ENCODE results near the gene GAPDHS. TPM values are rescaled to one million over a fixed set of nuclear protein-coding genes. Genes with fewer than 3 reads are reported as not detected.
A peak's percentile ranks its signal among the peaks of the same experiment; 100 is the strongest.

Gene GAPDHS
- total and polyA plus RNA-seq, 2 of the 13 experiments (the other 11 are each of a cell fraction or from before 2014, with no cell fraction given), result not detected

DNA sequence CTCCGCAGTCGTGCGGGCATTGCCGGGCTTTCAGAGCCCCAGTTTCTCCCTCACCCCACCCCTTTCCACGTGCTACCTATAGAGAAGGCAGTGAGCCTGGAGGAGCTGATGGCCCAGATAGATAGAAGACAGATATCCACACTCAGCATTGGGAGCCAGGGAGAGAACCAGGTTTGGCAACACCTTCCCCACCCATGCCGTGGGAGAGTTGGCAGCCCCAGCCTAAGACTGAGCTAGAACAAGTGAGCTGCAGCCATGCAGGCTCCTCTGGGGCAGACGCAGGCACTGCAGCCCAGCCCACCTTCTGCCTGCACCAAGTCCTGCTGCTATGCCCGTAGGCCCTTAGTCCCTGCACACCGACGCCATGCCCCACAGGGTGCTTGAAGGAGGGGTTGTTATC lies 32.6 kb upstream of the GAPDHS start:
- Histone ChIP-seq H3K9ac (ENCODE audit: insufficient read depth, low read depth, low read length) (no peak overlapping the region), H3K9me3 (ENCODE audit: low read length) (no peaks in the 10 kb centered on the region), H3K4me3 (replicated peaks in 1 of 3; ENCODE audit: insufficient read depth in 1 of 3, low read depth in 2 of 3, low read length in 3 of 3) (no peak overlapping the region), H3K27ac (ENCODE audit: extremely low read length, insufficient read depth, low read length) (no peak overlapping the region), H2AFZ (ENCODE audit: low read length) (no peak overlapping the region), H3K4me2 (ENCODE audit: low read depth, low read length) (no peak overlapping the region), H3K36me3 (replicated peaks in 1 of 2; ENCODE audit: control insufficient read depth in 1 of 2, insufficient read depth in 2 of 2, low read length in 2 of 2) (peaks cover 3 to 15% of the 10 kb centered on the region in 2 experiments; a peak in 3 of 5 replicates), H4K20me1 (ENCODE audit: insufficient read depth, low read length) (no peaks in the 10 kb centered on the region), H3K27me3 (ENCODE audit: control insufficient read depth in 1 of 2, insufficient read depth in 2 of 2, low read length in 2 of 2) (no peaks in the 10 kb centered on the region), H3K4me1 (ENCODE audit: insufficient read depth, low read length) (peaks cover 7% of the 10 kb centered on the region), H3K79me2 (ENCODE audit: insufficient read depth, low read length) (no peaks in the 10 kb centered on the region)
- intact Hi-C loops (cut with micrococcal nuclease; ENCODE audit: unreplicated experiment) (no loop called here), in situ Hi-C loops (cut with HindIII; ENCODE audit: extremely low pct_ligation_motif_present, low pct_unique_long_range_greater_than_20kb) (no loop called here)
- ChIA-PET POLR2A (no interaction called here), CTCF (ENCODE audit: low intra/inter-chr PET ratio, low total read pairs) (no interaction called here)
- no peak for ATAC-seq
- TF ChIP-seq ZNF619 (CRISPR knock-in tag; IDR thresholded peaks at IDR 0.05), result no peak
- TF ChIP-seq ZNF883 (CRISPR knock-in tag; IDR thresholded peaks at IDR 0.05; ENCODE audit: not compliant biosample characterization), result no peak
- no peak for TF ChIP-seq ZNF292 (CRISPR knock-in tag; IDR thresholded peaks at IDR 0.05; ENCODE audit: borderline replicate concordance, low read depth)
- no peak for TF ChIP-seq EED (CRISPR knock-in tag; IDR thresholded peaks at IDR 0.05)
- TF ChIP-seq ZMYM4 (CRISPR knock-in tag; IDR thresholded peaks at IDR 0.05), result no peak
- TF ChIP-seq GABPA (IDR thresholded peaks at IDR 0.05; ENCODE audit: low read depth, low read length), result no peak
- TF ChIP-seq GABPA (CRISPR knock-in tag; IDR thresholded peaks at IDR 0.05; ENCODE audit: low read depth), result no peak
- no peak for TF ChIP-seq ZNF550 (CRISPR knock-in tag; IDR thresholded peaks at IDR 0.05; ENCODE audit: borderline replicate concordance)
- WGBS (ENCODE audit: low lambda C conversion rate), result 94% methylated on average over 10 of the region's 10 CpGs
- no TSS peak for BruUV-seq (replicated peaks)
- DNase-seq (ENCODE audit: low spot score), result no peak
- FAIRE-seq, result no peak

DNA sequence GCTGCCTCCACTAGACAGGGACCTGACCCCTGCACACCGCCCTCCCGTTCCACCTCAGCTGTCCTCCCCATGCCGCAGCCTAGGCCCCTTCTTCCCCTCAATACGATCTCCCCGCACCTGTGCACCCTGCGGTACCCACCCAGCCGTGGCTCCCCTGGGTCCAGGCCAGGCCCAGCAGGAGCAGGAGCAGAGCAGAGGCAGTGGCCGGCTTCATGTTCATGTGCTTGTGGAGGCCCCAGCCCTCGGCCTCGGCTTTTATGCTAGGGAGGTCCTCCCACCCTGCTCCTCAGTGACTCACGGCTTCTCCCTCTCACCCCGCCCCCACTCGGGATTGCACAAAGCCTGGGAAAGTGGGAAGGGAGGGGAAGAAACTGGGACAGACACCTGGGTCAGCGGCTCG lies 31.6 kb upstream of the GAPDHS start:
- no peak overlapping the region for H3K4me2 ChIP-seq (ENCODE audit: low read depth, low read length)
- intact Hi-C loops (cut with micrococcal nuclease; ENCODE audit: unreplicated experiment), result no loop called here
- no peak for FAIRE-seq
- peaks cover 15% of the 10 kb centered on the region for H3K4me1 ChIP-seq (ENCODE audit: insufficient read depth, low read length)
- no peak overlapping the region for H3K9ac ChIP-seq (ENCODE audit: insufficient read depth, low read depth, low read length)
- CTCF ChIA-PET (ENCODE audit: low intra/inter-chr PET ratio, low total read pairs), result no interaction called here
- no TSS peak for BruUV-seq (replicated peaks)
- H2AFZ ChIP-seq (ENCODE audit: low read length), result no peak overlapping the region
- H3K9me3 ChIP-seq (ENCODE audit: low read length), result no peaks in the 10 kb centered on the region
- H3K4me3 ChIP-seq (replicated peaks in 1 of 3; ENCODE audit: insufficient read depth in 1 of 3, low read depth in 2 of 3, low read length in 3 of 3), result no peak overlapping the region
- no peak for ATAC-seq
- no peak overlapping the region for H3K27ac ChIP-seq (ENCODE audit: extremely low read length, insufficient read depth, low read length)
- POLR2A ChIA-PET, result interaction anchor here (1.6 kb wide), 1 partner anchor 9 kb away, joined by 4 read pairs; no protein-coding TSS in a partner anchor
- H4K20me1 ChIP-seq (ENCODE audit: insufficient read depth, low read length), result no peaks in the 10 kb centered on the region
- H3K79me2 ChIP-seq (ENCODE audit: insufficient read depth, low read length), result no peaks in the 10 kb centered on the region
- TF ChIP-seq, protein P1, sequence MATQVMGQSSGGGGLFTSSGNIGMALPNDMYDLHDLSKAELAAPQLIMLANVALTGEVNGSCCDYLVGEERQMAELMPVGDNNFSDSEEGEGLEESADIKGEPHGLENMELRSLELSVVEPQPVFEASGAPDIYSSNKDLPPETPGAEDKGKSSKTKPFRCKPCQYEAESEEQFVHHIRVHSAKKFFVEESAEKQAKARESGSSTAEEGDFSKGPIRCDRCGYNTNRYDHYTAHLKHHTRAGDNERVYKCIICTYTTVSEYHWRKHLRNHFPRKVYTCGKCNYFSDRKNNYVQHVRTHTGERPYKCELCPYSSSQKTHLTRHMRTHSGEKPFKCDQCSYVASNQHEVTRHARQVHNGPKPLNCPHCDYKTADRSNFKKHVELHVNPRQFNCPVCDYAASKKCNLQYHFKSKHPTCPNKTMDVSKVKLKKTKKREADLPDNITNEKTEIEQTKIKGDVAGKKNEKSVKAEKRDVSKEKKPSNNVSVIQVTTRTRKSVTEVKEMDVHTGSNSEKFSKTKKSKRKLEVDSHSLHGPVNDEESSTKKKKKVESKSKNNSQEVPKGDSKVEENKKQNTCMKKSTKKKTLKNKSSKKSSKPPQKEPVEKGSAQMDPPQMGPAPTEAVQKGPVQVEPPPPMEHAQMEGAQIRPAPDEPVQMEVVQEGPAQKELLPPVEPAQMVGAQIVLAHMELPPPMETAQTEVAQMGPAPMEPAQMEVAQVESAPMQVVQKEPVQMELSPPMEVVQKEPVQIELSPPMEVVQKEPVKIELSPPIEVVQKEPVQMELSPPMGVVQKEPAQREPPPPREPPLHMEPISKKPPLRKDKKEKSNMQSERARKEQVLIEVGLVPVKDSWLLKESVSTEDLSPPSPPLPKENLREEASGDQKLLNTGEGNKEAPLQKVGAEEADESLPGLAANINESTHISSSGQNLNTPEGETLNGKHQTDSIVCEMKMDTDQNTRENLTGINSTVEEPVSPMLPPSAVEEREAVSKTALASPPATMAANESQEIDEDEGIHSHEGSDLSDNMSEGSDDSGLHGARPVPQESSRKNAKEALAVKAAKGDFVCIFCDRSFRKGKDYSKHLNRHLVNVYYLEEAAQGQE (IDR thresholded peaks at IDR 0.05; ENCODE audit: borderline replicate concordance in 1 of 2, low read depth in 1 of 2, low read length in 2 of 2), result no peak
- TF ChIP-seq AGO2 (optimal IDR thresholded peaks at IDR 0.05; ENCODE audit: low read depth, low read length), result peak; percentile 52
- TF ChIP-seq, protein P2, sequence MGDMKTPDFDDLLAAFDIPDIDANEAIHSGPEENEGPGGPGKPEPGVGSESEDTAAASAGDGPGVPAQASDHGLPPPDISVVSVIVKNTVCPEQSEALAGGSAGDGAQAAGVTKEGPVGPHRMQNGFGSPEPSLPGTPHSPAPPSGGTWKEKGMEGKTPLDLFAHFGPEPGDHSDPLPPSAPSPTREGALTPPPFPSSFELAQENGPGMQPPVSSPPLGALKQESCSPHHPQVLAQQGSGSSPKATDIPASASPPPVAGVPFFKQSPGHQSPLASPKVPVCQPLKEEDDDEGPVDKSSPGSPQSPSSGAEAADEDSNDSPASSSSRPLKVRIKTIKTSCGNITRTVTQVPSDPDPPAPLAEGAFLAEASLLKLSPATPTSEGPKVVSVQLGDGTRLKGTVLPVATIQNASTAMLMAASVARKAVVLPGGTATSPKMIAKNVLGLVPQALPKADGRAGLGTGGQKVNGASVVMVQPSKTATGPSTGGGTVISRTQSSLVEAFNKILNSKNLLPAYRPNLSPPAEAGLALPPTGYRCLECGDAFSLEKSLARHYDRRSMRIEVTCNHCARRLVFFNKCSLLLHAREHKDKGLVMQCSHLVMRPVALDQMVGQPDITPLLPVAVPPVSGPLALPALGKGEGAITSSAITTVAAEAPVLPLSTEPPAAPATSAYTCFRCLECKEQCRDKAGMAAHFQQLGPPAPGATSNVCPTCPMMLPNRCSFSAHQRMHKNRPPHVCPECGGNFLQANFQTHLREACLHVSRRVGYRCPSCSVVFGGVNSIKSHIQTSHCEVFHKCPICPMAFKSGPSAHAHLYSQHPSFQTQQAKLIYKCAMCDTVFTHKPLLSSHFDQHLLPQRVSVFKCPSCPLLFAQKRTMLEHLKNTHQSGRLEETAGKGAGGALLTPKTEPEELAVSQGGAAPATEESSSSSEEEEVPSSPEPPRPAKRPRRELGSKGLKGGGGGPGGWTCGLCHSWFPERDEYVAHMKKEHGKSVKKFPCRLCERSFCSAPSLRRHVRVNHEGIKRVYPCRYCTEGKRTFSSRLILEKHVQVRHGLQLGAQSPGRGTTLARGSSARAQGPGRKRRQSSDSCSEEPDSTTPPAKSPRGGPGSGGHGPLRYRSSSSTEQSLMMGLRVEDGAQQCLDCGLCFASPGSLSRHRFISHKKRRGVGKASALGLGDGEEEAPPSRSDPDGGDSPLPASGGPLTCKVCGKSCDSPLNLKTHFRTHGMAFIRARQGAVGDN (CRISPR knock-in tag; IDR thresholded peaks at IDR 0.05), result peak; percentile 12; the same call in 1 of the 2 replicates
- in situ Hi-C loops (cut with HindIII; ENCODE audit: extremely low pct_ligation_motif_present, low pct_unique_long_range_greater_than_20kb), result no loop called here
- H3K36me3 ChIP-seq (replicated peaks in 1 of 2; ENCODE audit: control insufficient read depth in 1 of 2, insufficient read depth in 2 of 2, low read length in 2 of 2), result peaks cover 3 to 15% of the 10 kb centered on the region in 2 experiments; a peak in 3 of 5 replicates
- WGBS (ENCODE audit: low lambda C conversion rate), result 98% methylated on average over 12 of the region's 15 CpGs
- DNase-seq (ENCODE audit: low spot score), result no peak
- H3K27me3 ChIP-seq (ENCODE audit: control insufficient read depth in 1 of 2, insufficient read depth in 2 of 2, low read length in 2 of 2), result no peaks in the 10 kb centered on the region
